A549 (cell line): Measurements from ENCODE around the gene ATP6V1B1. TPM values are rescaled to one million over a fixed set of nuclear protein-coding genes. Genes with fewer than 3 reads are reported as not detected.

Experiments
- ATAC-seq, 2 experiments: fragments of 200-7000 bp in 1 of 2; fragments of >200 bp in 1 of 2; cut with Nextera tagmentation in 1 of 2; cut with Tn5 transposase in 1 of 2; 3 replicates each; pipeline versions ENCODE4 v1.8.0 to v1.9.1; 2018 to 2020; ENCODE audit warnings: mild to moderate bottlenecking in 1 of 2, moderate library complexity in 1 of 2
- CTCF ChIA-PET: fragments of 300-600 bp; sonication (Branson Sonifier 250); formaldehyde crosslinking; extraction: SDS; loops from one replicate; lab custom pipeline; 2021; ENCODE audit warnings: antibody characterized with exemption, inconsistent platforms; lab: Yijun Ruan, JAX
- POLR2A ChIA-PET: fragments of 350-600 bp; formaldehyde crosslinking; extraction: SDS; loops from one replicate; lab custom pipeline; 2021; ENCODE audit warnings: antibody characterized with exemption, inconsistent platforms; lab: Yijun Ruan, JAX
- DNase-seq, 2 experiments: peaks; one replicate each; pipeline versions ENCODE4 v3.0.0 to v3.0.0-alpha.2; 2011 to 2016; ENCODE audit warnings: low read depth in 1 of 2, low spot score in 1 of 2
- FAIRE-seq: peaks from 2 replicates; lab custom pipeline; 2011; peaks lifted over from hg19 to GRCh38; lab: Jason Lieb, UNC
- H3K27ac ChIP-seq, 2 experiments: fragments of >200 bp; sonication (Bioruptor Twin); formaldehyde crosslinking; 3 replicates each; pipeline ENCODE4 v1.5.1; 2016 to 2017
- H3K4me1 ChIP-seq: fragments of >200 bp; sonication (Bioruptor Twin); formaldehyde crosslinking; 3 replicates; pipeline ENCODE4 v1.6.1; 2016
- H3K4me2 ChIP-seq: fragments of >200 bp; sonication (Bioruptor Twin); formaldehyde crosslinking; 3 replicates; pipeline ENCODE4 v1.6.1; 2016
- H3K4me3 ChIP-seq: fragments of >200 bp; sonication (Bioruptor Twin); formaldehyde crosslinking; 3 replicates; pipeline ENCODE4 v1.5.1; 2016
- H3K9me3 ChIP-seq: fragments of >200 bp; sonication (Bioruptor Twin); formaldehyde crosslinking; 3 replicates; pipeline ENCODE4 v1.6.1; 2016
- BHLHE40 ChIP-seq: IDR thresholded peaks from 2 replicates; pipeline ENCODE4 v1.6.1; 2012; ENCODE audit warnings: low read depth, low read length, inconsistent platforms
- CBX2 ChIP-seq: fragments of 200-600 bp; sonication (generic); IDR thresholded peaks from 2 replicates; pipeline ENCODE4 v1.6.1; 2016; ENCODE audit warnings: low read depth, mild to moderate bottlenecking, borderline replicate concordance
- CEBPB ChIP-seq, 2 experiments: fragments of >200 bp in 1 of 2; sonication (Bioruptor Twin) in 1 of 2; formaldehyde crosslinking in 1 of 2; IDR thresholded peaks; 2 replicates each; pipeline ENCODE4 v1.6.1; 2012 to 2016
- CTCF ChIP-seq: fragments of >200 bp; sonication (Bioruptor Twin); formaldehyde crosslinking; IDR thresholded peaks from 3 replicates; pipeline ENCODE4 v1.5.1; 2016
- HEYL ChIP-seq: fragments of 250-450 bp; sonication (Bioruptor Pico); IDR thresholded peaks from 2 replicates; pipeline ENCODE4 v1.8.0; 2021; ENCODE audit warnings: mild to moderate bottlenecking, moderate library complexity
- HOXB5 ChIP-seq: fragments of 250-450 bp; sonication (Bioruptor Pico); IDR thresholded peaks from 2 replicates; pipeline ENCODE4 v1.5.0; 2020; ENCODE audit warnings: mild to moderate bottlenecking, moderate library complexity
- JUN ChIP-seq, 2 experiments: fragments of >200 bp; sonication (Bioruptor Twin); formaldehyde crosslinking; IDR thresholded peaks; 2 replicates in 1 of 2; 3 replicates in 1 of 2; pipeline ENCODE4 v1.6.1; 2016 to 2017
- JUNB ChIP-seq: fragments of >200 bp; sonication (Bioruptor Twin); formaldehyde crosslinking; IDR thresholded peaks from 2 replicates; pipeline ENCODE4 v1.6.1; 2016
- KDM1A ChIP-seq: fragments of 200-600 bp; sonication (generic); IDR thresholded peaks from 2 replicates; pipeline ENCODE4 v1.6.1; 2016; ENCODE audit warnings: low read depth, mild to moderate bottlenecking
- MAFK ChIP-seq: fragments of 450-650 bp; IDR thresholded peaks from 2 replicates; pipeline ENCODE4 v1.6.1; 2014; ENCODE audit not compliant: partially characterized antibody
- MYC ChIP-seq: IDR thresholded peaks from 2 replicates; pipeline ENCODE4 v1.6.1; 2012; ENCODE audit warnings: mild to moderate bottlenecking, inconsistent platforms, low read length, improper control_type of control experiment, borderline replicate concordance
- NPAS2 ChIP-seq: fragments of 250-450 bp; sonication (Bioruptor Pico); IDR thresholded peaks from 2 replicates; pipeline ENCODE4 v1.8.0; 2022; ENCODE audit warnings: mild to moderate bottlenecking, moderate library complexity, borderline replicate concordance
- NR3C1 ChIP-seq: fragments of >200 bp; sonication (Bioruptor Twin); formaldehyde crosslinking; IDR thresholded peaks from 3 replicates; pipeline ENCODE4 v1.6.1; 2017
- POLR2AphosphoS2 ChIP-seq: conservative IDR thresholded peaks from 2 replicates; pipeline ENCODE4 v1.6.1; 2012; ENCODE audit warnings: low read length, improper control_type of control experiment, inconsistent platforms
- RFX5 ChIP-seq: fragments of 450-650 bp; IDR thresholded peaks from 2 replicates; pipeline ENCODE4 v1.7.1; 2014; ENCODE audit warnings: antibody characterized with exemption, mild to moderate bottlenecking, moderate library complexity
- RNF2 ChIP-seq: fragments of 200-600 bp; sonication (generic); IDR thresholded peaks from 2 replicates; pipeline ENCODE4 v1.6.1; 2016; ENCODE audit warnings: low read depth, mild to moderate bottlenecking, antibody characterized with exemption, moderate library complexity, borderline replicate concordance
- TFCP2L1 ChIP-seq: fragments of 250-450 bp; sonication (Bioruptor Pico); IDR thresholded peaks from 2 replicates; pipeline ENCODE4 v1.5.0; 2021; ENCODE audit warnings: mild to moderate bottlenecking
- ZFP36 ChIP-seq: fragments of 450-650 bp; IDR thresholded peaks from 2 replicates; pipeline ENCODE4 v1.6.1; 2014; ENCODE audit warnings: borderline replicate concordance; ENCODE audit not compliant: partially characterized antibody
- ZSCAN20 ChIP-seq: fragments of 250-450 bp; sonication (Bioruptor Pico); IDR thresholded peaks from 2 replicates; pipeline ENCODE4 v1.8.0; 2022; ENCODE audit warnings: mild to moderate bottlenecking, moderate library complexity
- WGBS: methylation state at CpG from one replicate; pipeline ENCODE4 v1.1.6; 2017; ENCODE audit errors: missing lambda C conversion rate; 5-methylcytosine and 5-hydroxymethylcytosine counted together
- polyA plus RNA-seq, 4 experiments: library from polyadenylated mRNA; depleted of rRNA in 3 of 4; stranded (reverse); fragments of >200 nt; fragmentation: RNase III in 1 of 4; extraction: RNeasy Plus Mini Kit Qiagen cat#74134 plus additional on column Dnase treatment in 1 of 4; gene quantifications; 2 replicates in 3 of 4; 3 replicates in 1 of 4; pipeline ENCODE4 v1.2.3, GENCODE V29; 2011 to 2017
- TF ChIP-seq, protein P1 (sequence below): fragments of >200 bp; sonication (Bioruptor Twin); formaldehyde crosslinking; IDR thresholded peaks from 3 replicates; pipeline ENCODE4 v1.6.1; 2016
- TF ChIP-seq, protein P2 (sequence below): fragments of 150-350 bp; IDR thresholded peaks from 2 replicates; pipeline ENCODE4 v1.6.1; 2014; ENCODE audit warnings: low read depth, mild to moderate bottlenecking, low read length
- TF ChIP-seq, protein P3 (sequence below): fragments of 200-600 bp; sonication (generic); IDR thresholded peaks from 2 replicates; pipeline ENCODE4 v1.6.1; 2016; ENCODE audit warnings: antibody characterized with exemption, mild to moderate bottlenecking, moderate library complexity
- TF ChIP-seq, protein P4 (sequence below): fragments of 250-450 bp; sonication (Bioruptor Pico); IDR thresholded peaks from 2 replicates; pipeline ENCODE4 v1.5.0; 2020; ENCODE audit warnings: low read depth, mild to moderate bottlenecking, moderate library complexity
- TF ChIP-seq, protein P5 (sequence below): IDR thresholded peaks from 2 replicates; pipeline ENCODE4 v1.6.1; 2012

The ATP6V1B1 gene
- polyA plus RNA-seq, 2 of the 4 experiments (the other 2 are of a cell fraction) = 1.9 to 2.5 TPM

- TF ChIP-seq CEBPB (IDR thresholded peaks at IDR 0.05) = no peak
- no peak for TF ChIP-seq ZSCAN20 (CRISPR knock-in tag)
- TF ChIP-seq RFX5 = no peak
- no peak for TF ChIP-seq ZFP36
- no peak for TF ChIP-seq JUNB
- TF ChIP-seq TFCP2L1 = no peak
- no peak for TF ChIP-seq HOXB5 (CRISPR knock-in tag)
- TF ChIP-seq KDM1A = no peak
- TF ChIP-seq RNF2 = no peak
- TF ChIP-seq, protein P1, sequence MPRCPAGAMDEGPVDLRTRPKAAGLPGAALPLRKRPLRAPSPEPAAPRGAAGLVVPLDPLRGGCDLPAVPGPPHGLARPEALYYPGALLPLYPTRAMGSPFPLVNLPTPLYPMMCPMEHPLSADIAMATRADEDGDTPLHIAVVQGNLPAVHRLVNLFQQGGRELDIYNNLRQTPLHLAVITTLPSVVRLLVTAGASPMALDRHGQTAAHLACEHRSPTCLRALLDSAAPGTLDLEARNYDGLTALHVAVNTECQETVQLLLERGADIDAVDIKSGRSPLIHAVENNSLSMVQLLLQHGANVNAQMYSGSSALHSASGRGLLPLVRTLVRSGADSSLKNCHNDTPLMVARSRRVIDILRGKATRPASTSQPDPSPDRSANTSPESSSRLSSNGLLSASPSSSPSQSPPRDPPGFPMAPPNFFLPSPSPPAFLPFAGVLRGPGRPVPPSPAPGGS = no peak
- H3K4me1 ChIP-seq = no peaks in the 10 kb centered on the region
- no peak for FAIRE-seq
- CTCF ChIA-PET = interaction anchor here (1.1 to 31.9 kb wide), 8 partner anchors 10 to 179 kb away, joined by 3 to 512 read pairs (median 24); partner anchors contain the start of genes ATP6V1B1 and FIGLA
- no peak overlapping the region for H3K4me2 ChIP-seq
- H3K27ac ChIP-seq = no peak overlapping the region
- no peaks in the 10 kb centered on the region for H3K9me3 ChIP-seq
- no peak overlapping the region for H3K4me3 ChIP-seq
- 64% methylated on average over 2 of the region's 2 CpGs for WGBS
- ATAC-seq = no peak
- POLR2A ChIA-PET = no interaction called here
- DNase-seq = no peak
These were observed 13.9 kb upstream of the ATP6V1B1 start for GRCh38 chr2:70921839-70922234.

DNA sequence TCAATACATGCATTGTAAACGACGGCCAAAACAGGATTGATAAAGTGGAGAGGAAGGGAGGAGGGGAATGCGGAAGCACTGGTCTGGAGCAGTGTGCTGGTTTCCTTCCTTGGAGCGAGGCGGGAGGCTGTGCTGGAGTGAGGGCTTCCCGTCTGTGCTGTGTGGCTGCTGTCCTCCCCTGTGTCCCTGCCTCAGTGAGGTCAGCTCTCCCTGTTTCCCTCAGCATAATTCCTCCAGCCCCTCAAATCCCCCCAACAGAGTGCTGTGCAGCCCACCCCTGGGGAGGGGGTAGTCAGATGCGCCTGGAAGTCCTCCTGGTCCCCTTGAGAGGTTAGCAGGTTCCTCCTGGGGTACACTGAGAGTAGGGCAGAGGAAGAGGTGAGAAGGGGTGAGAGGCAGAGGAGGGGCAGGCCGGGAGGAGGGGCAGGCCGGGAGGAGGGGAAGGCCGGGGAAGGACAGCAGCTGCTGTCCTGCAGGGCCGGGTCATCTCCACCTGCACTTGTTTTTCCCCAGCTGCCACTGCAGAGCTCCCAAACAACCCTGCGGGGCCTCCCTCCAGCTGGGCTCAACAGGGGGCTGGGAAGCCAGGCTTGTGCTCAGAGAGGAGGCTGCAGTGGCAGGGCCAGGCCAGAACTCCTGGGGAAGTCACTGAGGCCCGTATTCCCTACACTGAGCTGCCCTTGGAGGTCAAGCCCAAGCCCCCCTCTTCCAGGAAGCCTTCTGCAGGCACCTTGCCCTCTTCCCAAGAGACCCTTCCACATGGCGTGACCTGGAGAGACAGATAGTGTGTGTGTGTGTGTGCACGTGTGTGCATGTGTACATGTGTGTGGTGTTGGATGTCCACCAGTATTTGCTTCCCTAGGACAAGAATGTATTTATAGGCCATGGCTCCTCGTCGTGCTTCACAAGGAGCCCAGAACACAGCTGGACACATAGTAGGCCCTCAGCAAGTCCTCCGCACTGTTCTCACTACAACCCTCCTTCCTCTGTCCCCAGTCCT, 13.2 kb upstream of the ATP6V1B1 start:
- Histone ChIP-seq H3K9me3 (no peaks in the 10 kb centered on the region), H3K27ac (no peak overlapping the region), H3K4me1 (no peaks in the 10 kb centered on the region), H3K4me2 (no peak overlapping the region), H3K4me3 (no peak overlapping the region)
- CTCF ChIA-PET = interaction anchor here (1.0 to 31.9 kb wide), 9 partner anchors 8 to 178 kb away, joined by 3 to 512 read pairs (median 20); partner anchors contain the start of genes ATP6V1B1 and FIGLA
- FAIRE-seq (no peak), DNase-seq (no peak), ATAC-seq (no peak)
- TF ChIP-seq MYC (no peak), HOXB5 (CRISPR knock-in tag) (no peak), NPAS2 (CRISPR knock-in tag) (no peak), POLR2AphosphoS2 (no peak), CBX2 (no peak), NR3C1 (no peak), HEYL (CRISPR knock-in tag) (no peak), BHLHE40 (no peak), JUN (IDR thresholded peaks at IDR 0.05) (no peak), RFX5 (no peak), CTCF (no peak), MAFK (no peak)
- TF ChIP-seq, protein P2, sequence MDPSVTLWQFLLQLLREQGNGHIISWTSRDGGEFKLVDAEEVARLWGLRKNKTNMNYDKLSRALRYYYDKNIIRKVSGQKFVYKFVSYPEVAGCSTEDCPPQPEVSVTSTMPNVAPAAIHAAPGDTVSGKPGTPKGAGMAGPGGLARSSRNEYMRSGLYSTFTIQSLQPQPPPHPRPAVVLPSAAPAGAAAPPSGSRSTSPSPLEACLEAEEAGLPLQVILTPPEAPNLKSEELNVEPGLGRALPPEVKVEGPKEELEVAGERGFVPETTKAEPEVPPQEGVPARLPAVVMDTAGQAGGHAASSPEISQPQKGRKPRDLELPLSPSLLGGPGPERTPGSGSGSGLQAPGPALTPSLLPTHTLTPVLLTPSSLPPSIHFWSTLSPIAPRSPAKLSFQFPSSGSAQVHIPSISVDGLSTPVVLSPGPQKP = no peak
- TF ChIP-seq, protein P3, sequence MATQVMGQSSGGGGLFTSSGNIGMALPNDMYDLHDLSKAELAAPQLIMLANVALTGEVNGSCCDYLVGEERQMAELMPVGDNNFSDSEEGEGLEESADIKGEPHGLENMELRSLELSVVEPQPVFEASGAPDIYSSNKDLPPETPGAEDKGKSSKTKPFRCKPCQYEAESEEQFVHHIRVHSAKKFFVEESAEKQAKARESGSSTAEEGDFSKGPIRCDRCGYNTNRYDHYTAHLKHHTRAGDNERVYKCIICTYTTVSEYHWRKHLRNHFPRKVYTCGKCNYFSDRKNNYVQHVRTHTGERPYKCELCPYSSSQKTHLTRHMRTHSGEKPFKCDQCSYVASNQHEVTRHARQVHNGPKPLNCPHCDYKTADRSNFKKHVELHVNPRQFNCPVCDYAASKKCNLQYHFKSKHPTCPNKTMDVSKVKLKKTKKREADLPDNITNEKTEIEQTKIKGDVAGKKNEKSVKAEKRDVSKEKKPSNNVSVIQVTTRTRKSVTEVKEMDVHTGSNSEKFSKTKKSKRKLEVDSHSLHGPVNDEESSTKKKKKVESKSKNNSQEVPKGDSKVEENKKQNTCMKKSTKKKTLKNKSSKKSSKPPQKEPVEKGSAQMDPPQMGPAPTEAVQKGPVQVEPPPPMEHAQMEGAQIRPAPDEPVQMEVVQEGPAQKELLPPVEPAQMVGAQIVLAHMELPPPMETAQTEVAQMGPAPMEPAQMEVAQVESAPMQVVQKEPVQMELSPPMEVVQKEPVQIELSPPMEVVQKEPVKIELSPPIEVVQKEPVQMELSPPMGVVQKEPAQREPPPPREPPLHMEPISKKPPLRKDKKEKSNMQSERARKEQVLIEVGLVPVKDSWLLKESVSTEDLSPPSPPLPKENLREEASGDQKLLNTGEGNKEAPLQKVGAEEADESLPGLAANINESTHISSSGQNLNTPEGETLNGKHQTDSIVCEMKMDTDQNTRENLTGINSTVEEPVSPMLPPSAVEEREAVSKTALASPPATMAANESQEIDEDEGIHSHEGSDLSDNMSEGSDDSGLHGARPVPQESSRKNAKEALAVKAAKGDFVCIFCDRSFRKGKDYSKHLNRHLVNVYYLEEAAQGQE = no peak
- TF ChIP-seq, protein P4, sequence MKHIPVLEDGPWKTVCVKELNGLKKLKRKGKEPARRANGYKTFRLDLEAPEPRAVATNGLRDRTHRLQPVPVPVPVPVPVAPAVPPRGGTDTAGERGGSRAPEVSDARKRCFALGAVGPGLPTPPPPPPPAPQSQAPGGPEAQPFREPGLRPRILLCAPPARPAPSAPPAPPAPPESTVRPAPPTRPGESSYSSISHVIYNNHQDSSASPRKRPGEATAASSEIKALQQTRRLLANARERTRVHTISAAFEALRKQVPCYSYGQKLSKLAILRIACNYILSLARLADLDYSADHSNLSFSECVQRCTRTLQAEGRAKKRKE (CRISPR knock-in tag) = no peak
- TF ChIP-seq, protein P5, sequence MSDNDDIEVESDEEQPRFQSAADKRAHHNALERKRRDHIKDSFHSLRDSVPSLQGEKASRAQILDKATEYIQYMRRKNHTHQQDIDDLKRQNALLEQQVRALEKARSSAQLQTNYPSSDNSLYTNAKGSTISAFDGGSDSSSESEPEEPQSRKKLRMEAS = no peak
- POLR2A ChIA-PET = no interaction called here
- WGBS = 87% methylated on average over 18 of the region's 18 CpGs
